Stimulated activated CD4-positive, alpha-beta T cell treated with anti-CD3 and anti-CD28 coated beads, Interleukin-15, amount 100 ng/mL, for 1 hour (primary cell): Measurements from ENCODE around the gene RETREG1.
"Not testable (repeated sequence)": the region's sequence is repeated elsewhere in the genome, so short reads cannot be mapped to it uniquely, and the experiment has no call there.

Experiments
- DNase-seq, 2 donors: peaks; one replicate each; pipeline ENCODE4 v3.0.0-alpha.2; 2020; ENCODE audit warnings: low read depth in 1 of 2, low spot score in 1 of 2

Gene RETREG1

DNA sequence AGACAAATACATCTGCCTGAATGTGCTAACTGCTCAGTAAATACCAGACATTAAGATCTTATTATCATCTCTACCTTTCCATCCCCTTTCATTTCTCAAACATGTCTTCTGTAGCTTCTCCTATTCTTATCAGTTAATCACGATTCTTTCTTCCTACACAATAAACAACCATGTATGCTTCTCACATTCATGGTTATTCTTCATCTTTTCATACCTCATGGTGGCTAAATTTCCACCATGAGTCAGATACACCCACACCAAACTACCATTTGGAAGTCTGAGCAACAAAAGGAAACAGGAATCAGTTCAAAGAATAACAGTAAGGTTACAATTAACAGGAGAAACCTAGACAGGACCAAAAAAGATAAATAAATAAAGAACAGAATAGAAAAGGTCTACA is 158.9 kb downstream of the RETREG1 start:
- no peak for DNase-seq

DNA sequence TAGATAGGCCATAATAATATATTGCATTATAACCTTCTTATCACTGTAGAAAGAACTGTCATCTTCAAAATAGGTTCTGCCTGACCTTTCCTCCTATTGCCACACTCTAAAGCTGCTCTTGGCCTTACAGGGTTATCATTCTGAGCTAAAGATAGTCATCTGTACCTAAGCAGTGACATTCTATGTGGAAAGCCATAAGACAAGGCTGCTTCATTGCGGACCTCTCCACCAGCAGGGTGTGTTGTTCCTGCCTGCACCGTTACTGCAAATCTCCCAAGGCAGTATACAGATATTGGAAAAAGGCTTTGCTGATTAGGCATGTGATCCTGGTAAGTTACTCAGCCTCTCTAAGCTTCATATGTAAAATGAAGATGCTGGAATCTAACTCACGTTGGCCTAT is 159.3 kb downstream of the RETREG1 start:
- no peak for DNase-seq

DNA sequence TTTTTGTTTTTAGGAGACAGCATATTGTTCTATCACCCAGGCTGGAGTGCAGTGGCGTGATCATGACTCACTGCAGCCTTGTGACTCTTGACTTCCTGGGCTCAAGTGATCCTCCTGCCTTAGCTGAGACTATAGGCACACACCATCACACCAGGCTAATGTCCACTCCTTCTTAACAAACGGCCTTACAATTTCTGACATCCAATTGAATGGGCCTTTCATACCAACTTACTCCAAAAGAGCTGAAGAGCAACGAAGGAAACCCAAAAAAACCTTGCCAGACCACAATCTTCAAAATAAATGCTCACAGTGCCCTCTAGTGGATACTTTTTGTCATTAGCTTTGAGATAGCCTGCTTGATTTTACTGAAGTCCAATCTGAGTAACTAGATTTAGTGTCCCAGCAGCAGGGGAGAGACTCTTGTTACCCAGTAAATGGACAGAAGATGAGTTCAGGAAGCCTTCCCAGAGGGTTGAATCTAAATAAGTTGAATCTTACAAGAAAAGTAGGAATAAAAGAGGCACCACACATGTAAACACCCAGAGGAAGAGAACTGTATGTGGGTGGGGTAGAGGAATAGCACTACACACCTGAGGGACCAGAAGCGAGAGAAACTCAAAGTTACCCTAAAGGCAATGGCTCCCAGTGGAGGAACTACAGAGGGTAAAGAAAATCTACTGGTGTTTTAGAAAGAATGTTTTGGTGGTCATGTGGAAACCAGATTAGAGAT is 160.5 kb downstream of the RETREG1 start:
- DNase-seq: no peak

DNA sequence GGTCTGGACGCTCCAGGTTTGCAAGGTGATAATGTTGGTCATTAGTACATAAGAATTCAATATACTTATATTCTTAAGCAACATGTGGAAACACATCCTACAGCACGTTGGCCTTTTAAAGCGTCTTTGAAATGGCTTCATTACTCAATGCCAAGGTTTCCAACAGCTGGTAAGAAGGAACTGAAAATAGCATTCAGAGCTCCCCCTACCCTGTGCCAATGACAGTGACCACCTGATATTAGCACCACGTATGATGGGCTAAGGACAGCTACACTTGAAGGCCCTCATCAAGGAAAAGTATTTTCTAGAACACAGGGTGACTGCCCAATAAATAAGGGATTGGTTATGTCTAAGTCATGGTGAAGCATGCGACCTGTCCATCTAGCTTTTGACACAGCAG is 161.1 kb downstream of the RETREG1 start:
- no peak for DNase-seq

DNA sequence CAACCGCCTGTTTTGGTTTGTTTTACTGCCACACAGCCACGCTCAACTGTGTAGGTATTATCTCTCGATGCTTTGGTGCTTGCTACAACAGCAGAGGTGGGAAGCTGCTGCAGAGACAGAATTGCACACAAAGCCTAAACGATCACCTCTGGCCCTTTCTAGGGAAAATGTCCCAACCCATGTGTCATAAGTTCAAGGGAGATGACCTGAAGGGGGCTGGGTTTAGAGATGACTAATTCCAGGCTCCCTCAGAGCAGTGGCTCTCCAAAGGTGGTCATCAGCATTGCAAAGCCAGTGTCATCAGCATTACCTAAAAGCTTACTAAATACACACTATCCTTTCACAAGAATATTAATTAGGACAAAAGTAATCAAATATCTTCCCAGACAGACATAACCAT is 162.1 kb downstream of the RETREG1 start:
- no peak for DNase-seq

DNA sequence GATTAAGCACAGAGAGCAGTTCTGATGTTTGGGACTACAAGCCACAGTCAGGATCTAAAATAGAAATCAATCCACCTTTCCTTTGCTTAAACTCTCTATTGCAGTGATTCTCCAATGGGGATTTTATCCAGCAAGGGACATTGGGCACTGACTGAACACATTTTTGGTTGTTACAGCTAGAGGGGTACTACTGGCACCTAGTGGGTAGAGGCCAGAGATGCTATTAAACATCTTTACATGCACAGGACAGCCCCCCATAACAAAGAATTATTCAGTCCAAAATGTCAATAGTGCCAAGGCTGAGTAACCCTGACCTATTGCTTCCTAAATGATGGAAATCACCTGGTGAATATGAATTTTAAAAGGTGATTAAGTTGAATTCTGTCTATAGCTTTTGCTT is 163.2 kb downstream of the RETREG1 start:
- no peak for DNase-seq

DNA sequence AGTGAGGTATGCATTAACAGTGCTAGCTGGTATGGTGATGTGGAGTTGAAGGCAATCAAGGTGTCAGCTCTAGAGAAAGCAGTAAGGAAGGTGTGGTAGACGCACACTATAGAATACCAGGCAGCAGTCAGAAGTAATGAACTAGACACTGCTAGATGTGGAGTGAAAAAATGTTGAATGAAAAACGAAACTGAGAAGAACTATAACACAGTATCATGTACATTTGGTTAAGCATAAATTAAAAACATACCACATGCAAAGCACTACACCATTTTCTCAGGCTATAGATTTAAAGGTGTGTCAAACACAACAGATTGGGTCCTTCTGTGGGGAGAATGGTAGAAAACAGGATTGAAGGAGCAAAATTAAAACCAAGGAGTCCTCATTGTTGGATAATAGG is 166.6 kb downstream of the RETREG1 start:
- DNase-seq: no peak

DNA sequence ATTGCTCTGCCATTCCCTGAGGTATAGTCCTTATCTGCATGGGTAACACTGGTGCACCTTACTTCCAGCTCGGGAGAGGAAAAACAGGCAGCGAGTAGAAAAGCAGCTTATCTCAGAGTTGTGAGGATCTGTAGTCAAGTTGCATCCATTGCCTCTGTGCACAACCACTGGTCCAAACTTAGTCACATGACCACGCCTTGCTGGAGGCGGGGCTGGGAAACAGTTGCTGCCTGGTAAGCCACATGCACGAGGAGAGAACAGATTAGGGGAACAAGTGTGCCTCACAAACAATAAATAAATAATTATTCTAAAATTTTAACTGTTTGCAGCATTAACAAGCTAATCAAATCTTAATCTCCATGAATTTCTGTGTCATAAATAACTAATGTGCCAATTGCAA is 169.8 kb downstream of the RETREG1 start:
- no peak for DNase-seq

DNA sequence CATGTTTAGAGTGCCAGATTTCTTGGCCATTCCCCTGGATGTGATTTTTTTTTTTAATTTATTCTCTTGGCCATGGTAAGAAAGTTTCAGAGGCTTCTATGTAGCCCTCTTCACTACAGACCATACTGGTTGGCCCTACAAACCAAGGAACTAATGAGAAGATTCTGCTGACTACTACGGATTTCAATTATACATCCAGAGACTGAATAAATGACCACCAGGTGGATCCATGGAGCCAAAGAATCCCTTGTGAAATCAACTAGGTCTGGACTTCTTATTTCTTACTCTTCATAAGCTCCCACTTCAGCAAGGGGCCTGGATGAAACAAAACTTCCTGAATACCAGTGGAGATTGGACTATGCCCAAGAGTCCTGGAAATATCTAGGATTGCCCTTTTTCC is 178.8 kb downstream of the RETREG1 start:
- DNase-seq: no peak

DNA sequence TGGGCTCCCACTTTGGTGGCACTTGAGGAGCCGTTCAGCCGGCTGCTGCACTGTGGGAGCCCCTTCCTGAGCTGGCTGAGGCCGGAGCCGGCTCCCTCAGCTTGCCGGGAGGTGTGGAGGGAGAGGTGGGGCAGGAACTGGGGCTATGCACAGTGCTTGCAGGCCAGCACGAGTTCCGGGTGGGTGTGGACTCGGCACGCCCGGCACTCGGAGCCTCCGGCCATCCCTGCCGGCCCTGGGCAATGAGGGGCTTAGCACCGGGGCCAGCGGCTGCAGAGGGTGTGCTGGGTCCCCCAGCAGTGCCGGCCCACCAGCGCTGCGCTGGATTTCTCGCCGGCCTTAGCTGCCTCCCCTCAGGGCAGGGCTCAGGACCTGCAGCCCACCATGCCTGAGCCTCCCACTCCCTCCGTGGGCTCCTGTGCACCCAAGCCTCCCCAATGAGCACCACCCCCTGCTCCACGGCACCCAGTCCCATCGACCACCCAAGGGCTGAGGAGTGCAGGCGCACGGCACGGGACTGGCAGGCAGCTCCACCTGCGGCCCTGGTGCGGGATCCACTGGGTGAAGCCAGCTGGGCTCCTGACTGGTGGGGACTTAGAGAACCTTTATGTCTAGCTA is 180.6 kb downstream of the RETREG1 start:
- not testable (repeated sequence) for DNase-seq

DNA sequence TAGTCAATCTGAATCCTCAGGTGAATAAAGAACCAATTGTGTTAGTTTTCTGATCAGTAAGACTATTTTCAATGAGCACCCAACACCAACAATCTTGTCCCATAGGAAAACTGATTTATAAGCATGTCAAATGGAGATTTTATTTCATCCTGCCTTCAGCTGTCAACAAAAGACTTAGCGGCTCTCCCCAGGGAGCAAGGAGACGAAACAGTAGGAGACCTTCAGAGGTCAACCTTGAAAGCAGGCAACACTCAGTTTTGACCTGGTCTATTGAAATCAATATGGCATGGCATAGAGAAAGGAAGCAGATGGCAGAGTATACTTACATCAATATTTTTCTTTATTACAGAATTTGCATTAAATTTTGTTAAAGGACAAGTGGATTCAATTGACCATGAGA is 185.3 kb downstream of the RETREG1 start:
- DNase-seq: no peak

DNA sequence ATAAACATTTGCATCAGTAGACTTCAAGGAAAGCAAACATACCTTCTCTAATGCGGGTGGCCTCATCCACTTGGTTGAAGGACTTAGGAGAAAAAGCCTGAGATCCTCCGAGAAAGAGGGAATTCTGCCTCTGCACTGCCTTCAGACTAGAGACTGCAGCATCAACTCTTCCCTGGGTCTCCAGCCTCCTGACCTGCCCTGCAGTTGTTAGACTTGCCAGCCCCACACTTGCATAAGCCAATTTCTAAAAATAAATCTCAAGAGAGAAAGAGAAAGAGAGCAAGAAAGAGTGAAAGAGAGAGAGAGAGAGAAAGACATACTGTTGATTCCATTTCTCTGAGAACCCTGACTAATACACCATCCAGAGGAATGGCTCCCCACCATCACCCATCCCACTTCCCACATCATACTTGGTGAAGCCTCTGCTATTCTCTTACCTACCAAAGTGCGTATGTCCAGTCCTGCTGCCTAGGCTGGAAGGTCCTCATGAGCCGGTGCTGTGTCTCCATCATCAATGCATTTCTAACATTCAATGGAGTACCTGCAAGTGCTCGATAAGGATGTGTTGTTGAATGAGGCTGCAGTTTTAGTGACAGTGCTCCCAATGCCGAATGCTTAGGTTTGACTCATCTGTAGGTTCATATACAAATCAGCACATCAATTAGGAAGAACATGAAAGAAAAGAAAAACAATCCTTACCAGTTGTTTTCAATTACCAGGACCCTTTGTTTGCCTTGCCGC is 186.3 kb downstream of the RETREG1 start:
- DNase-seq: no peak

DNA sequence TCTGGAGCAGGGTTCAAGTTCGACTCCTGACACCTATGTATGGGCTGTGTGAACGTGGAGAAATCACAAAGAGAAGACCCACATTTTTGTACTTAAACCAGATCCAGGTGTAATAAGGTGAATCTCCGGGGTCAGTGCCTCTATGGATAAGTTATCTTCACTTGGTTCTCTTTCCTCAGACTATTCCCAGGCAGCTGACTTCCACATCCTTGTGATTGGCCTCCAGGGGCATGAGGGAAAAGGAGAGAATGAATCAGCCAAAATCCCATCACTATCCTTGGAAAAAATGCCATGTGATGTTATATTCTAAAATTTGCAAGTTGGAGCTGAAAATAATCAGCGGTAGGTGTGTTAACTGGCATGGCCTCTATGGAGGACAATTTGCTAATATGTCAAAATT is 188.4 kb downstream of the RETREG1 start:
- no peak for DNase-seq

DNA sequence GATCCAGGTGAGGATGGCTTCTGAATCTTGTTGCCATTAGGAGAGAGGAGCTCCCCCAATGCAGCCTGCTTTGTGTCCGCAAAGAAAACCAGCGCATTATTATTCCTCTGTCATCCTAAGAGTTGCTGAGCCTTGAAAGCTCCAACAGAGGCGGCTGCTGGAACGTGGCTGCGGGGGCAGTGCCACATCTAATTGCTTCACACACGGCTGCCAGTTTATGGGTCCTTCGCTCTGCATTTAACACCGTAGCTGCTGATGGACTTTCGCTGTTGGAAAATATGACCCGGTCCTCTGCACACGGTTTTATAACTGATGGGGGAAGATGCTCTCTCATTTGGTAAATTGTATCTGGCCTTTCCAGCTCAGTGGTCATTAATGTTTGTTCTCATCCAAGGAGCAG is 189.2 kb downstream of the RETREG1 start:
- DNase-seq: no peak
